HCT116 (cell line): ENCODE results near the gene SPIB. TPM values are rescaled to one million over a fixed set of nuclear protein-coding genes. Genes with fewer than 3 reads are reported as not detected.

ENCODE experiments used
- ATAC-seq: fragments of 200-7000 bp; cut with Tn5 transposase; 2 replicates; pipeline ENCODE4 v1.9.1; 2020; ENCODE audit warnings: mild to moderate bottlenecking, moderate library complexity
- BruUV-seq: library from RNA; stranded (reverse); fragments of 400-500 nt; replicated peaks from 2 replicates; lab custom pipeline; 2021; lab: Mats Ljungman, UMichigan
- CTCF ChIA-PET: fragments of 300-600 bp; sonication (Branson Sonifier 250); formaldehyde crosslinking; loops from one replicate; lab custom pipeline; 2021; ENCODE audit warnings: antibody characterized with exemption; lab: Charles Lee
- POLR2A ChIA-PET: fragments of 300-600, 350-600 bp; sonication (Branson Sonifier 250); formaldehyde crosslinking; loops from one replicate; lab custom pipeline; 2021; ENCODE audit warnings: antibody characterized with exemption; lab: Charles Lee
- RAD21 ChIA-PET, 2 experiments: fragments of 300-600 bp; sonication (Branson Sonifier 250); formaldehyde crosslinking; loops; one replicate each; lab custom pipeline; 2023; ENCODE audit warnings: low total read pairs in 2 of 2; ENCODE audit not compliant: uncharacterized antibody in 2 of 2, unreplicated experiment in 2 of 2, low non-redundant PET in 1 of 2; lab: Charles Lee
- DNase-seq: peaks from one replicate; pipeline ENCODE4 v3.0.0-alpha.2; 2010; ENCODE audit warnings: low read depth, low spot score
- H2AFZ ChIP-seq: fragments of 200-600 bp; shearing (Covaris generic), sonication (generic); 2 replicates; pipeline ENCODE4 v1.6.1; 2017; ENCODE audit warnings: low read depth, mixed run types, mixed read lengths, antibody characterized with exemption, low read length; ENCODE audit not compliant: poor library complexity, severe bottlenecking
- H3K27ac ChIP-seq: 2 replicates; pipeline ENCODE4 v1.5.1; 2012; ENCODE audit warnings: low read depth, low read length
- H3K27me3 ChIP-seq: fragments of 200-600 bp; sonication (generic); 2 replicates; pipeline ENCODE4 v1.6.1; 2016; ENCODE audit warnings: mixed run types, low read length, mixed read lengths; ENCODE audit not compliant: insufficient read depth
- H3K36me3 ChIP-seq, 2 experiments: fragments of 200-500 bp in 1 of 2; fragments of 200-600 bp in 1 of 2; sonication (Bioruptor generic) in 1 of 2; sonication (generic) in 1 of 2; 2 replicates each; pipeline versions ENCODE4 v1.5.1 to v1.6.1; 2014 to 2016; ENCODE audit warnings: low read length in 2 of 2, inconsistent platforms in 1 of 2, mixed read lengths in 1 of 2, mixed run types in 1 of 2; ENCODE audit not compliant: insufficient read depth in 2 of 2, control insufficient read depth in 1 of 2
- H3K4me1 ChIP-seq, 2 experiments: fragments of 200-600 bp in 1 of 2; sonication (generic) in 1 of 2; 2 replicates each; pipeline versions ENCODE4 v1.5.1 to v1.6.1; 2012 to 2017; ENCODE audit warnings: low read length in 2 of 2, inconsistent platforms in 1 of 2, mild to moderate bottlenecking in 1 of 2, mixed read lengths in 1 of 2, mixed run types in 1 of 2, moderate library complexity in 1 of 2; ENCODE audit not compliant: insufficient read depth in 2 of 2, control insufficient read depth in 1 of 2
- H3K4me2 ChIP-seq: fragments of 200-600 bp; sonication (generic); 2 replicates; pipeline ENCODE4 v1.6.1; 2017; ENCODE audit warnings: mixed run types, low read length, mixed read lengths
- H3K4me3 ChIP-seq, 2 experiments: fragments of 200-600 bp in 1 of 2; sonication (generic) in 1 of 2; replicated peaks in 1 of 2; 2 replicates each; pipeline ENCODE4 v1.5.1; 2011 to 2016; ENCODE audit warnings: low read length in 2 of 2, control low read depth in 1 of 2, low read depth in 1 of 2, mild to moderate bottlenecking in 1 of 2, mixed read lengths in 1 of 2, mixed run types in 1 of 2
- H3K79me2 ChIP-seq: fragments of 200-600 bp; sonication (generic); 2 replicates; pipeline ENCODE4 v1.6.1; 2017; ENCODE audit warnings: mild to moderate bottlenecking, mixed run types, low read length, moderate library complexity, mixed read lengths; ENCODE audit not compliant: insufficient read depth
- H3K9ac ChIP-seq: fragments of 200-600 bp; sonication (generic); 2 replicates; pipeline ENCODE4 v1.6.1; 2016; ENCODE audit warnings: low read length, mixed read lengths
- H3K9me2 ChIP-seq: fragments of 200-600 bp; sonication (generic), shearing (Covaris generic); 2 replicates; pipeline ENCODE4 v1.6.1; 2017; ENCODE audit warnings: mixed run types, mild to moderate bottlenecking, moderate library complexity; ENCODE audit not compliant: insufficient read depth
- H3K9me3 ChIP-seq, 2 experiments: fragments of 200-500 bp in 1 of 2; fragments of 200-600 bp in 1 of 2; sonication (Bioruptor generic) in 1 of 2; sonication (generic) in 1 of 2; 2 replicates each; pipeline ENCODE4 v1.6.1; 2014 to 2017; ENCODE audit warnings: low read length in 2 of 2, mixed read lengths in 2 of 2, inconsistent platforms in 1 of 2, low read depth in 1 of 2, mild to moderate bottlenecking in 1 of 2, mixed run types in 1 of 2, moderate library complexity in 1 of 2; ENCODE audit not compliant: control insufficient read depth in 1 of 2, insufficient read depth in 1 of 2
- H4K20me1 ChIP-seq: fragments of 200-600 bp; sonication (generic), shearing (Covaris generic); 2 replicates; pipeline ENCODE4 v1.6.1; 2017; ENCODE audit warnings: mixed run types, mild to moderate bottlenecking, moderate library complexity; ENCODE audit not compliant: insufficient read depth
- CBX3 ChIP-seq: IDR thresholded peaks from 2 replicates; pipeline ENCODE4 v1.6.1; 2012; ENCODE audit warnings: low read depth
- CEBPB ChIP-seq: IDR thresholded peaks from 2 replicates; pipeline ENCODE4 v1.6.1; 2012; ENCODE audit warnings: low read depth
- EGR1 ChIP-seq: IDR thresholded peaks from 2 replicates; pipeline ENCODE4 v1.6.1; 2012; ENCODE audit warnings: low read depth
- ELF1 ChIP-seq: IDR thresholded peaks from 2 replicates; pipeline ENCODE4 v1.6.1; 2012; ENCODE audit warnings: low read depth, borderline replicate concordance
- EZH2 ChIP-seq: fragments of 200-600 bp; sonication (generic); IDR thresholded peaks from 2 replicates; pipeline ENCODE4 v1.6.1; 2017; ENCODE audit warnings: antibody characterized with exemption, mixed run types
- EZH2phosphoT487 ChIP-seq: fragments of 200-600 bp; IDR thresholded peaks from 2 replicates; pipeline ENCODE4 v1.6.1; 2018; ENCODE audit warnings: antibody characterized with exemption, borderline replicate concordance
- FOSL1 ChIP-seq: IDR thresholded peaks from 2 replicates; pipeline ENCODE4 v1.6.1; 2012; ENCODE audit warnings: low read depth
- JUND ChIP-seq: IDR thresholded peaks from 2 replicates; pipeline ENCODE4 v1.6.1; 2012
- MAX ChIP-seq: IDR thresholded peaks from 2 replicates; pipeline ENCODE4 v1.6.1; 2012
- POLR2A ChIP-seq: IDR thresholded peaks from 2 replicates; pipeline ENCODE4 v1.7.0; 2011; ENCODE audit warnings: borderline replicate concordance; ENCODE audit not compliant: insufficient read depth, insufficient read length; ENCODE audit errors: extremely low read depth
- POLR2AphosphoS5 ChIP-seq: IDR thresholded peaks from 2 replicates; pipeline ENCODE4 v1.6.1; 2011; ENCODE audit warnings: mild to moderate bottlenecking, low read depth, low read length, moderate library complexity
- RAD21 ChIP-seq: IDR thresholded peaks from 2 replicates; pipeline ENCODE4 v1.6.1; 2012; ENCODE audit warnings: low read depth, mild to moderate bottlenecking
- REST ChIP-seq: IDR thresholded peaks from 2 replicates; pipeline ENCODE4 v1.6.1; 2012; ENCODE audit warnings: low read depth
- SIN3A ChIP-seq: IDR thresholded peaks from 2 replicates; pipeline ENCODE4 v1.6.1; 2012; ENCODE audit warnings: low read depth
- SP1 ChIP-seq: IDR thresholded peaks from 2 replicates; pipeline ENCODE4 v1.6.1; 2012; ENCODE audit warnings: low read depth
- SRF ChIP-seq: IDR thresholded peaks from 2 replicates; pipeline ENCODE4 v1.6.1; 2012; ENCODE audit warnings: low read depth
- TCF7L2 ChIP-seq: IDR thresholded peaks from 2 replicates; pipeline ENCODE4 v1.7.0; 2011; ENCODE audit warnings: borderline replicate concordance, inconsistent platforms; ENCODE audit not compliant: insufficient read depth, insufficient read length; ENCODE audit errors: extremely low read depth
- YY1 ChIP-seq: IDR thresholded peaks from 2 replicates; pipeline ENCODE4 v1.6.1; 2011; ENCODE audit warnings: low read length, low read depth, moderate library complexity, mild to moderate bottlenecking; ENCODE audit not compliant: insufficient replicate concordance; ENCODE audit errors: extremely low read depth
- ZFX ChIP-seq: fragments of 450-650 bp; IDR thresholded peaks from 2 replicates; pipeline ENCODE4 v1.6.1; 2017
- ZNF274 ChIP-seq: fragments of 200-500 bp; sonication (Bioruptor generic); IDR thresholded peaks from 2 replicates; pipeline ENCODE4 v1.6.1; 2014; ENCODE audit warnings: mild to moderate bottlenecking, low read depth, low read length, inconsistent platforms
- intact Hi-C: fragments of 100-400 bp; cut with micrococcal nuclease; formaldehyde crosslinking; loops from 2 replicates; pipeline ENCODE4 v1.10.0; 2022
- total RNA-seq: library from RNA; stranded (reverse); gene quantifications from one replicate; pipeline ENCODE4 v1.2.1, GENCODE V29; 2021; ENCODE audit not compliant: unreplicated experiment
- TF ChIP-seq, protein P1 (sequence below): IDR thresholded peaks from 2 replicates; pipeline ENCODE4 v1.6.1; 2011; ENCODE audit warnings: mild to moderate bottlenecking, low read length, moderate library complexity; ENCODE audit not compliant: insufficient replicate concordance; ENCODE audit errors: extremely low read depth
- TF ChIP-seq, protein P2 (sequence below): IDR thresholded peaks from 2 replicates; pipeline ENCODE4 v1.6.1; 2012

Gene SPIB
- total RNA-seq, 1 experiment from 2014 or later = 0.96 TPM

DNA sequence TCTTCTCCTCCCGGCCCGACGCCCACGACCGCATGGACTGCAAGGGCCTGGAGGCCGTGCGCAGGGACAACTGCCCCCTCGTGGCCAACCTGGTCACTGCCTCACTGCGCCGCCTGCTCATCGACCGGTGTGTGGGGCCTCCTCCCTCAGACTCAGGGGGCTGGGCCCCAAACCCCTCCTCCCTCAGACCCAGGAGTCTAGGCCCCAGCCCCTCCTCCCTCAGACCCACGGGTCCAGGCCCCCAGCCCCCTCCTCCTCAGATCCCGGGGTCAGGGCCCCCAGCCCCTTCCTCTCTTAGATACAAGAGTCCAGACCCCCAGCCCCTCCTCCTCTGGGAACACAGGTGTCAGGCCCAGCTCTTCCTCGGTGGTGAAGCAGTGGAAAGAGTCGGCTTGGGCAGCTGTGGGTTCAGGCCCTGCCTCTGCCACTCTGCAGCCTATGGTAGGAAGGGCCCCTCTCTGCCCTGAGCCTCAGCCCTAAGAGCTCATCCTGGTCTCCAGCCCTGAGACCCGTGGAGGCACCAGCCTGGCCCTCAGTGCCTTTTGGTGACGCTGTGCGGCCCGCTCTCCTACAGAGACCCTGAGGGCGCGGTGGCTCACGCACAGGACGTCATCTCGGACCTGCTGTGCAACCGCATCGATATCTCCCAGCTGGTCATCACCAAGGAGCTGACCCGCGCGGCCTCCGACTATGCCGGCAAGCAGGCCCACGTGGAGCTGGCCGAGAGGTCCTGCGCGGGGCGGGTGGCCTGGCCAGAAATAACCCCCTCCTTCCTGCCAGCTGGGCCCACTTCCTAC is 3.7 kb upstream of the SPIB start:
- BruUV-seq = no TSS peak
- POLR2A ChIA-PET = no interaction called here
- ATAC-seq = peak; percentile 83
- Histone ChIP-seq H3K9ac (no peak overlapping the region), H3K27me3 (no peaks in the 10 kb centered on the region), H3K27ac (peak overlapping the region; percentile 43; the same call in 1 of the 2 replicates), H3K4me2 (no peak overlapping the region), H4K20me1 (no peaks in the 10 kb centered on the region), H3K9me2 (no peaks in the 10 kb centered on the region), H3K4me1 (no peaks in the 10 kb centered on the region), H2AFZ (no peak overlapping the region), H3K36me3 (peaks cover 0 to 8% of the 10 kb centered on the region in 2 experiments), H3K4me3 (no peak overlapping the region), H3K79me2 (no peaks in the 10 kb centered on the region), H3K9me3 (no peaks in the 10 kb centered on the region)
- DNase-seq = peak; percentile 16
- RAD21 ChIA-PET = no interaction called here
- intact Hi-C loops = loop anchor here (2.0 kb wide), 1 partner anchor 46 kb away; no protein-coding TSS in a partner anchor
- CTCF ChIA-PET = interaction anchor here (1.4 kb wide), 1 partner anchor 46 kb away, joined by 4 read pairs; no protein-coding TSS in a partner anchor
- TF ChIP-seq ZFX = no peak
- no peak for TF ChIP-seq CEBPB
- TF ChIP-seq JUND = no peak
- no peak for TF ChIP-seq ELF1
- TF ChIP-seq REST = no peak
- peak; percentile 69 for TF ChIP-seq MAX
- no peak; the same call in 1 of the 2 replicates for TF ChIP-seq RAD21
- no peak for TF ChIP-seq SIN3A
- TF ChIP-seq EZH2 = no peak
- peak; percentile 20 for TF ChIP-seq YY1
- no peak for TF ChIP-seq ZNF274
- no peak for TF ChIP-seq SRF
- no peak for TF ChIP-seq EZH2phosphoT487
- TF ChIP-seq POLR2A = no peak
- TF ChIP-seq, protein P1, sequence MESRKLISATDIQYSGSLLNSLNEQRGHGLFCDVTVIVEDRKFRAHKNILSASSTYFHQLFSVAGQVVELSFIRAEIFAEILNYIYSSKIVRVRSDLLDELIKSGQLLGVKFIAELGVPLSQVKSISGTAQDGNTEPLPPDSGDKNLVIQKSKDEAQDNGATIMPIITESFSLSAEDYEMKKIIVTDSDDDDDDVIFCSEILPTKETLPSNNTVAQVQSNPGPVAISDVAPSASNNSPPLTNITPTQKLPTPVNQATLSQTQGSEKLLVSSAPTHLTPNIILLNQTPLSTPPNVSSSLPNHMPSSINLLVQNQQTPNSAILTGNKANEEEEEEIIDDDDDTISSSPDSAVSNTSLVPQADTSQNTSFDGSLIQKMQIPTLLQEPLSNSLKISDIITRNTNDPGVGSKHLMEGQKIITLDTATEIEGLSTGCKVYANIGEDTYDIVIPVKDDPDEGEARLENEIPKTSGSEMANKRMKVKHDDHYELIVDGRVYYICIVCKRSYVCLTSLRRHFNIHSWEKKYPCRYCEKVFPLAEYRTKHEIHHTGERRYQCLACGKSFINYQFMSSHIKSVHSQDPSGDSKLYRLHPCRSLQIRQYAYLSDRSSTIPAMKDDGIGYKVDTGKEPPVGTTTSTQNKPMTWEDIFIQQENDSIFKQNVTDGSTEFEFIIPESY = no peak
- TF ChIP-seq FOSL1 = no peak
- TF ChIP-seq TCF7L2 = no peak
- no peak for TF ChIP-seq POLR2AphosphoS5
- TF ChIP-seq CBX3 = no peak
- TF ChIP-seq, protein P2, sequence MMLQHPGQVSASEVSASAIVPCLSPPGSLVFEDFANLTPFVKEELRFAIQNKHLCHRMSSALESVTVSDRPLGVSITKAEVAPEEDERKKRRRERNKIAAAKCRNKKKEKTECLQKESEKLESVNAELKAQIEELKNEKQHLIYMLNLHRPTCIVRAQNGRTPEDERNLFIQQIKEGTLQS = no peak
- no peak for TF ChIP-seq SP1
- no peak for TF ChIP-seq EGR1
